ENCODE data around the gene PARD3B.

The PARD3B gene

DNA sequence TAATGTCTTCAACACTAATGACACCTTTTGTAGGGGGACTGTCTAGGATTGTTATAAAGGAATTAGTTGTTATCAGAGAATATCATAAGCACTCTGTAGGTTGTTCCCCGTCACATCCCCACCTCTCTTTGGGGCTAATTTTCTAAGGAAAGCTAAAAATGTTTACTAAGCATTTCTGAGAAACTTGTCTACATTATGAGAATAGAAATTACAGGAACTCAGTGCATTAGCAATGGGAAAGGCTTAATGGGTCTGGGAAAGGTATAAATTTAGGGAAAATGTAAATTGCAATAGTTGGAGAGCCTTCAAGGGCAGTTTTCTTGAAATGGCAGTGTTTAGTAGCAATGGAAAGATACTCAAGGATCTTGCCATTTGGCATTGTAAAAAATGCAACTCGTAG lies 879.8 kb downstream of the PARD3B start:
- DNase-seq (ENCODE audit: low read depth) = no peak
- no peak overlapping the region for H3K4me3 ChIP-seq (ENCODE audit: low read depth, low read length)
- no peak for TF ChIP-seq CTCF (IDR thresholded peaks at IDR 0.05; ENCODE audit: control insufficient read depth, extremely low read depth, insufficient read depth)

DNA sequence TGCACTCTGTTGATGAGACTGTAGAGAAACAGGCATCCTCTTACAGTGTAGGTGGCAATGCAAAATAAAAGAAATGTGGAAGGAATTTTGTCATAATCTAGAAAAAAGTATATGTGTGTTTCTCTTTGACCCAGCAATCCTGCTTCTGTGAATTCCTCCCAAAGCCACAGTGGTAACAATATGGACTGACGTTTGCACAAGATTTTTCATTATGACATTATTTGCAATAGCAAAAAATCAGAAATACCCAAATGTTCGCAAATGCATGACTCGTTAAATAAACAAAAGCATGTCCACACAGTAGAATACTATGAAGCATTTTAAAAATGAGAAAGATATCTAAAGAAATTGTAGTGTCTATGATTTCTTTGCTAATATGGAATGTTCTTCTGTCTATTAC lies 881.8 kb downstream of the PARD3B start:
- H3K4me3 ChIP-seq (ENCODE audit: low read depth, low read length) = no peak overlapping the region
- DNase-seq (ENCODE audit: low read depth) = no peak
- TF ChIP-seq CTCF (IDR thresholded peaks at IDR 0.05; ENCODE audit: control insufficient read depth, extremely low read depth, insufficient read depth) = no peak

GRCh38 chr2:205428811-205429210 lies 883.5 kb downstream of the PARD3B start:
- TF ChIP-seq CTCF (IDR thresholded peaks at IDR 0.05; ENCODE audit: control insufficient read depth, extremely low read depth, insufficient read depth) = no peak
- DNase-seq (ENCODE audit: low read depth) = no peak
- H3K4me3 ChIP-seq (ENCODE audit: low read depth, low read length) = no peak overlapping the region

- TF ChIP-seq CTCF (IDR thresholded peaks at IDR 0.05; ENCODE audit: control insufficient read depth, extremely low read depth, insufficient read depth) = no peak
- no peak for DNase-seq (ENCODE audit: low read depth)
- H3K4me3 ChIP-seq (ENCODE audit: low read depth, low read length) = no peak overlapping the region
Measured at GRCh38 chr2:205435970-205436369, 890.7 kb downstream of the PARD3B start.

DNA sequence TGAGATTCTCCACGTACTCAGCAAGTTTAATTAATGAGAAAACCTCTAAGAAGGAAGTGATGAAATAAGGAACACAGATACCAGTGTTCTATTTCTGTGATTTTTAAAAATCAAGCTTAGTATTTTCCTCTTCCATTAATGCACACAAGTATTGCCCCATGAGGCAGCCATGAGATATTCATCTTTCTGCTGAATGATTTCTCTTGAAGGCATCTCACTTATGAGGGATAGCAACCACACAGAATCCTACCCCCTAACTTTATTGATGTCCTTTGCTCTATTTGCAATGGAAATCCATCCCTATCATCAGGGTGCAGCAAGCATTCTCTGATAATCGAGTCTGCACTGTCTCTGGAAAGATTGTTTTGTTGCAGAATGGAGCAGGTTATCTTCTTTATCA lies 893.0 kb downstream of the PARD3B start:
- TF ChIP-seq CTCF (IDR thresholded peaks at IDR 0.05; ENCODE audit: control insufficient read depth, extremely low read depth, insufficient read depth) = no peak
- no peak overlapping the region for H3K4me3 ChIP-seq (ENCODE audit: low read depth, low read length)
- no peak for DNase-seq (ENCODE audit: low read depth)

DNA sequence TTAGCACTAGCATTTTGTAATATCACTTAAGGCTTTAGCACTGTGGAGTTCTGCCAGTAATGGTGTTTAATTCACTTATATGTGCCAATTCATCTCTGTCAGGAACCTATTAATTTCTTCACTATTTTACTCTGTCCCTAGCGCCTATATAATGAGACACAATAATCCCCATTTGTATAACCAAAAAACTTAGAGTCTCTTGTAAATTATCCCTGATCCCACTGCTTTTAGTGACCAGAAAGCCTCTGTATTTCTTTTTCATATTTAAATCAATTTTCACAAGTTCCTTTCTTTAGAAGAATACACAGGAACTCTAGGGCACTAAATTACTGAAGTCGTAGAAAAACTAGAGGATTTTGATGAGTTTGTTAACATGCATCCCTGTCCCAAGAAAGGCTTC lies 894.3 kb downstream of the PARD3B start:
- no peak overlapping the region for H3K4me3 ChIP-seq (ENCODE audit: low read depth, low read length)
- TF ChIP-seq CTCF (IDR thresholded peaks at IDR 0.05; ENCODE audit: control insufficient read depth, extremely low read depth, insufficient read depth) = no peak
- DNase-seq (ENCODE audit: low read depth) = no peak

DNA sequence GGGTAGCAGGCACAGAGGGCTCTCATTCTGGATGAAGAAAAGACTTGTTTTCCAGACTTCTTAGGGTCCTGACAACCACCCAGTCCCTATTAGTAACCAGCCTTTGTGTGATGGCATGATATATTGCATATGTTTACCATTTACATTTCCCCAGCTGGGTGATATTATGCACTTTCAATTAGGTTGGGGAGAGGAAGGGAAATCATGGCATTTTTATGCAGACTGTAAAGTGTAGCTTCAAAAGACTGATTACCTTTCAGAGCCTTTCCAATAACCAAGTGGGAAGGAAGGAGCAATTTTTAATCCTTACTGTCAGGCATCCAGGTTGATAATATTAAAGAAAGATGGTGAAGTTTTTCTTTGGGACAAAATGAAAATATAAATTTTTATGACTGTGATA lies 896.2 kb downstream of the PARD3B start:
- no peak for TF ChIP-seq CTCF (IDR thresholded peaks at IDR 0.05; ENCODE audit: control insufficient read depth, extremely low read depth, insufficient read depth)
- DNase-seq (ENCODE audit: low read depth) = no peak
- no peak overlapping the region for H3K4me3 ChIP-seq (ENCODE audit: low read depth, low read length)
